Measurements from ENCODE around the gene PROM1.

Gene PROM1

DNA sequence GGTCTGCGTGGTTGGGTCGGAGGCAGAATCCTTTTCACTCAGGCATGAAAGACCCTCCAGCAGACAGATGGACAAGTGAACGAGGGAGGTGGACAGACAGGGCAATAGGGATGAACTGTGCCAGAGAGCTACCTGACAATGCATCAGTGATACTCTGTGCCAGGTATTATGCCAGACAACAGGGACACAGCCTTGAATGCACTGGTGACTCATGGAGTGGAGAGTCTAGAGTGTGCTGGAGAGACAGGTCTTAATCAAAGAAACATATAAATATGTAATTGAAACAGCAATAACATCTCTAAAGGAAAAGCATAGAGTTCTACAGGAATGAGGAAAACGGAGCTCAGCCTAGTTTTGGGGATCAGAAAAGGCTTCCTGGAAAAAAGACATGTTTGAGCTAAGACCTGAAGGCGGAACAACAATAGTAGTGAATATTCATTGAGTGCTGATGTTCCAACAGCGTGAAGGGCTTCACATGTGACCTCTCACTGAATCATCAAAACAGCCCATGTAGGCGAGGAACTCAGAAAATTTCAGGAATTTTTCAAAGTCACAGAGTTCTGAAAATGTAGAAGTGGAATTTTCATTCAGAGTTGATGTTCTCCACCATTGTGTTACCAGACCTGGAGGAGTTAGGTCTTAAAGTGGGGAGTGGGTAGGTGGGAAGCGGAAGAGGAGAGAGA is 100.8 kb downstream of the PROM1 start:
- Histone ChIP-seq H3K9me3 (ENCODE audit: control insufficient read depth, insufficient read depth, low read depth, low read length) (no peaks in the 10 kb centered on the region), H3K4me1 (ENCODE audit: control insufficient read depth, insufficient read depth, low read length) (no peaks in the 10 kb centered on the region), H3K27ac (ENCODE audit: extremely low read depth, low read depth, low read length) (no peak overlapping the region), H3K4me3 (ENCODE audit: low read depth, low read length) (no peak overlapping the region), H3K36me3 (ENCODE audit: control insufficient read depth in 2 of 2, insufficient read depth in 1 of 2, low read length in 2 of 2) (no peaks in the 10 kb centered on the region)
- ChIA-PET CTCF (interaction anchor here (0.7 to 1.0 kb wide), 2 partner anchors 18 to 177 kb away, joined by 3 read pairs; no protein-coding TSS in a partner anchor), POLR2A (no interaction called here)
- TF ChIP-seq ZNF621 (tag by site-specific recombination; IDR thresholded peaks at IDR 0.05): no peak
- TF ChIP-seq ZNF248 (tag by site-specific recombination; IDR thresholded peaks at IDR 0.05): no peak
- no peak for TF ChIP-seq SALL2 (tag by site-specific recombination; IDR thresholded peaks at IDR 0.05; ENCODE audit: borderline replicate concordance)
- no peak for TF ChIP-seq ZNF214 (tag by site-specific recombination; IDR thresholded peaks at IDR 0.05; ENCODE audit: borderline replicate concordance)
- no peak for TF ChIP-seq ZNF560 (tag by site-specific recombination; IDR thresholded peaks at IDR 0.05; ENCODE audit: borderline replicate concordance)

DNA sequence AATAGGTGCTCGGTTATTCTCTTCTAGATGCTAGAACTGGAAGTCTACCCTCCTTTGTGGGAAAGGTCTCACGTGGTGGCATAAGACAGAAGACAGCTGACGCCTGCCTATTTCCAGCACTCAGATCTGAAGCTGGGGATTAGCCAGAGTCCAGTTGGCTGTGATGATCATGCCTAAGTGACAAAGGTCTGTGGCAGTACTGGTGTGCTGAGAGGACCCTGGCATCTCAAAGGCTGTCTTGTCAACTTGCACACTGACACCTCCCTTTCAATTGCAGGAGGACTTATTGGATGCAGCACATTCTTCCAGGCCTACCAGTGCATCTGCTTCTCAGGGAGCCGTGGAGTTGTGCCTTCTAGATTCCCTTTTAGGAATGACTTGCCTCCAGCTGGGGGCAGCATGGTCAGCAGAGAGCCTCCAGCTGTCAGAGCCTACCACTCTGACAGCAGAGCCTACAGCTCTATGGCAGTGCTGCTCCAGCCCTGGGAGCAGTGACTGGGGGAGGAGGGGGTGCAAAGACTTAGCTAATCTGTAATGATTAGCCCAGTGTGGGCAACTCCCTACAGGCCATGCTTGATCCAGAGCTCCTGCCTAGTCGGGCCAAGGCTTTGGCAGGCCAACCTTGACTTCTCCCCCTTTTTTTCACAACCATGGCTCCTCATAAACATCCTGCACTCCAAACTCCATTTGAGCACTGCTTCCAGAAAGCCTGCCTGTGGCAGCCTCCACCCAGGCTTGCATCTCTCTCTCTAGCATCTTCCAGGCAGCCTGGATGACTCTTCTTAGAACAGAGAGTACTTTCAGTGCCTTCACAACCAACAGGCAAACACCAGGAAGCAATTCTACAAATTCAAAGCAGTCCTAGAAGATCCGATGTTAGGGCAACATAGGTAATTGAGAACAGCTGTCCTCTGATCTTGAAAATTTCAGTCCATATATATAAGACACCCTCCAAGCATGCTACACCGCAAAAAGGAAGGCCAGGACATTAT is 107.1 kb downstream of the PROM1 start:
- H3K4me3 ChIP-seq (ENCODE audit: low read depth, low read length): no peak overlapping the region
- TF ChIP-seq GLIS2 (tag by site-specific recombination; IDR thresholded peaks at IDR 0.05) (no peak), ZNF391 (tag by site-specific recombination; IDR thresholded peaks at IDR 0.05; ENCODE audit: borderline replicate concordance, low read depth) (no peak), ZNF561 (tag by site-specific recombination; IDR thresholded peaks at IDR 0.05; ENCODE audit: borderline replicate concordance) (no peak), ZNF416 (tag by site-specific recombination; IDR thresholded peaks at IDR 0.05) (no peak), FEZF1 (tag by site-specific recombination; IDR thresholded peaks at IDR 0.05) (no peak), ZNF660 (tag by site-specific recombination; IDR thresholded peaks at IDR 0.05) (no peak), ZSCAN30 (tag by site-specific recombination; IDR thresholded peaks at IDR 0.05) (no peak), ZNF548 (tag by site-specific recombination; IDR thresholded peaks at IDR 0.05) (no peak), ZSCAN4 (tag by site-specific recombination; IDR thresholded peaks at IDR 0.05) (no peak), ZNF510 (tag by site-specific recombination; IDR thresholded peaks at IDR 0.05; ENCODE audit: insufficient replicate concordance) (no peak), ZNF157 (tag by site-specific recombination; IDR thresholded peaks at IDR 0.05) (no peak), ZBTB8A (tag by site-specific recombination; IDR thresholded peaks at IDR 0.05) (no peak), HOXC10 (CRISPR knock-in tag; IDR thresholded peaks at IDR 0.05) (no peak), ZNF777 (tag by site-specific recombination; IDR thresholded peaks at IDR 0.05; ENCODE audit: borderline replicate concordance) (no peak)
- TF ChIP-seq, protein P1, sequence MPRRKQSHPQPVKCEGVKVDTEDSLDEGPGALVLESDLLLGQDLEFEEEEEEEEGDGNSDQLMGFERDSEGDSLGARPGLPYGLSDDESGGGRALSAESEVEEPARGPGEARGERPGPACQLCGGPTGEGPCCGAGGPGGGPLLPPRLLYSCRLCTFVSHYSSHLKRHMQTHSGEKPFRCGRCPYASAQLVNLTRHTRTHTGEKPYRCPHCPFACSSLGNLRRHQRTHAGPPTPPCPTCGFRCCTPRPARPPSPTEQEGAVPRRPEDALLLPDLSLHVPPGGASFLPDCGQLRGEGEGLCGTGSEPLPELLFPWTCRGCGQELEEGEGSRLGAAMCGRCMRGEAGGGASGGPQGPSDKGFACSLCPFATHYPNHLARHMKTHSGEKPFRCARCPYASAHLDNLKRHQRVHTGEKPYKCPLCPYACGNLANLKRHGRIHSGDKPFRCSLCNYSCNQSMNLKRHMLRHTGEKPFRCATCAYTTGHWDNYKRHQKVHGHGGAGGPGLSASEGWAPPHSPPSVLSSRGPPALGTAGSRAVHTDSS (tag by site-specific recombination; IDR thresholded peaks at IDR 0.05): no peak
- TF ChIP-seq, protein P2, sequence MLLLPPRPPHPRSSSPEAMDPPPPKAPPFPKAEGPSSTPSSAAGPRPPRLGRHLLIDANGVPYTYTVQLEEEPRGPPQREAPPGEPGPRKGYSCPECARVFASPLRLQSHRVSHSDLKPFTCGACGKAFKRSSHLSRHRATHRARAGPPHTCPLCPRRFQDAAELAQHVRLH (tag by site-specific recombination; IDR thresholded peaks at IDR 0.05): no peak
- TF ChIP-seq, protein P3, sequence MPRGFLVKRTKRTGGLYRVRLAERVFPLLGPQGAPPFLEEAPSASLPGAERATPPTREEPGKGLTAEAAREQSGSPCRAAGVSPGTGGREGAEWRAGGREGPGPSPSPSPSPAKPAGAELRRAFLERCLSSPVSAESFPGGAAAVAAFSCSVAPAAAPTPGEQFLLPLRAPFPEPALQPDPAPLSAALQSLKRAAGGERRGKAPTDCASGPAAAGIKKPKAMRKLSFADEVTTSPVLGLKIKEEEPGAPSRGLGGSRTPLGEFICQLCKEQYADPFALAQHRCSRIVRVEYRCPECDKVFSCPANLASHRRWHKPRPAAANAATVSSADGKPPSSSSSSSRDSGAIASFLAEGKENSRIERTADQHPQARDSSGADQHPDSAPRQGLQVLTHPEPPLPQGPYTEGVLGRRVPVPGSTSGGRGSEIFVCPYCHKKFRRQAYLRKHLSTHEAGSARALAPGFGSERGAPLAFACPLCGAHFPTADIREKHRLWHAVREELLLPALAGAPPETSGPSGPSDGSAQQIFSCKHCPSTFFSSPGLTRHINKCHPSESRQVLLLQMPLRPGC (tag by site-specific recombination; IDR thresholded peaks at IDR 0.05): no peak
- TF ChIP-seq, protein P4, sequence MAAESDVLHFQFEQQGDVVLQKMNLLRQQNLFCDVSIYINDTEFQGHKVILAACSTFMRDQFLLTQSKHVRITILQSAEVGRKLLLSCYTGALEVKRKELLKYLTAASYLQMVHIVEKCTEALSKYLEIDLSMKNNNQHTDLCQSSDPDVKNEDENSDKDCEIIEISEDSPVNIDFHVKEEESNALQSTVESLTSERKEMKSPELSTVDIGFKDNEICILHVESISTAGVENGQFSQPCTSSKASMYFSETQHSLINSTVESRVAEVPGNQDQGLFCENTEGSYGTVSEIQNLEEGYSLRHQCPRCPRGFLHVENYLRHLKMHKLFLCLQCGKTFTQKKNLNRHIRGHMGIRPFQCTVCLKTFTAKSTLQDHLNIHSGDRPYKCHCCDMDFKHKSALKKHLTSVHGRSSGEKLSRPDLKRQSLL (tag by site-specific recombination; IDR thresholded peaks at IDR 0.05): no peak
- H3K36me3 ChIP-seq (ENCODE audit: control insufficient read depth in 2 of 2, insufficient read depth in 1 of 2, low read length in 2 of 2): no peaks in the 10 kb centered on the region
- H3K4me1 ChIP-seq (ENCODE audit: control insufficient read depth, insufficient read depth, low read length): no peaks in the 10 kb centered on the region
- POLR2A ChIA-PET: no interaction called here
- no peak overlapping the region for H3K27ac ChIP-seq (ENCODE audit: extremely low read depth, low read depth, low read length)
- no peaks in the 10 kb centered on the region for H3K9me3 ChIP-seq (ENCODE audit: control insufficient read depth, insufficient read depth, low read depth, low read length)
- CTCF ChIA-PET: interaction anchor here (1.1 kb wide), 1 partner anchor 171 kb away, joined by 3 read pairs; no protein-coding TSS in a partner anchor
